ENCODE data around the gene TXN.
A peak's percentile ranks its signal among the peaks of the same experiment; 100 is the strongest.

TXN gene

DNA sequence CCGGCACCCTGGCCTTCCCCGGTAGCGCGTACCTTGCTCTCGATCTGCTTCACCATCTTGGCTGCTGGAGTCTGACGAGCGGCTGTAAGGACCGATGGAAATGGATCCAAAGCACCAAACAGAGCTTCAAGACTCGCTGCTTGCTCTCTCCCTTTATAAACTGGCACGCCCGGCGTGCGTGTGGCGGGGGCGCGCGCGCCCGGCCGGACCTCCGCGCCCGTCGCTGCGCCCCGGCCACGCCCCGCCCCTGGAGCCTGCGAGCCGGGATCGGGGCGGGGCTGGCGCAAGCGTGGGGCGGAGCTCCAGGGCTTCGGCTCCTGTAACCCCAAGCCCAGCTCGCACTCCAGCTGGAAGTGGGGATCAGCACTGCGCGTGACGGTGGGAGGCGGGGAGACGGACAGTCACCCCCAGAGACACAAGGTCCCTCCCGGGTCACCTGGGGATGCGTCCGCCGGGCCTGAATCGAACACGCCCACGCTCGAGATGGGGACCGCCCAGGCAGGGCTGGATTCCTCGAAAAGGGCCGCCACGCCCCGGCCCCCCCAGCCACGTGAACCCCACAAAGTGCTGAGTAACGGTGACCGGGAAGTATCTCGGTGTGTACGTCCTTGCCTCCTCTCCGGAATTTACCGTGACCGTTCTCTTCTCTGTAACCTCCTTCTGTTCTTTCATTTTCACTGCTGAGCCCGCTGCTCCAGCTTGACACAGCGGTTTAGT, at the start of gene TXN:
Gene TXN, minus strand, starts transcription at position 128 of the 717 bp plus-strand sequence. Its CDS starts 72 bp downstream, at position 56.
- peak; percentile 78 for DNase-seq

- DNase-seq = no peak
Measured at GRCh38 chr9:110303133-110303532, 46.8 kb upstream of the TXN start.

- no peak for DNase-seq
Measured at GRCh38 chr9:110298043-110298605, 41.8 kb upstream of the TXN start.

GRCh38 chr9:110293248-110293647, 36.9 kb upstream of the TXN start:
- no peak for DNase-seq

- no peak for DNase-seq
Measured at GRCh38 chr9:110291921-110292557, 35.7 kb upstream of the TXN start.

DNA sequence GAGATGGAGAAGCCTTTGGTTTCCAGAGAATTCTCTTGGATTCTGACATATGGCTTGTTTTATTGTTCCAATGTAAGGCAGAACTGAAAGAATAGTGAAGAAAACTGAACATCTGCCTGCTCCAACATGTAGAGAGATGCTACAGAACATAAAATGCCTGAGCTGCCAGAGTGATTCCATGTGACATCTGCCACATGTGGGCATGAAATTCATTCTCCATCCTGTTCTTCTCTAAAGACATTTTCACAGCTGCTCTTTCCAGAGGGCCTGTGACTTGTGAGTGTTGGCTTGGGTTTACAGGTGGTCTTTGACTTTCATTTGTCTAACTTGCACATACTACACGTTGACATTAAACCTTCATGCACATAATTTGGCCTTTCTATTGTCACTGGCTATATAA, 33.7 kb upstream of the TXN start:
- no peak for DNase-seq

- DNase-seq = no peak
Measured at GRCh38 chr9:110288503-110288902, 32.2 kb upstream of the TXN start.

GRCh38 chr9:110287289-110287680, 31.0 kb upstream of the TXN start:
- no peak for DNase-seq

DNA sequence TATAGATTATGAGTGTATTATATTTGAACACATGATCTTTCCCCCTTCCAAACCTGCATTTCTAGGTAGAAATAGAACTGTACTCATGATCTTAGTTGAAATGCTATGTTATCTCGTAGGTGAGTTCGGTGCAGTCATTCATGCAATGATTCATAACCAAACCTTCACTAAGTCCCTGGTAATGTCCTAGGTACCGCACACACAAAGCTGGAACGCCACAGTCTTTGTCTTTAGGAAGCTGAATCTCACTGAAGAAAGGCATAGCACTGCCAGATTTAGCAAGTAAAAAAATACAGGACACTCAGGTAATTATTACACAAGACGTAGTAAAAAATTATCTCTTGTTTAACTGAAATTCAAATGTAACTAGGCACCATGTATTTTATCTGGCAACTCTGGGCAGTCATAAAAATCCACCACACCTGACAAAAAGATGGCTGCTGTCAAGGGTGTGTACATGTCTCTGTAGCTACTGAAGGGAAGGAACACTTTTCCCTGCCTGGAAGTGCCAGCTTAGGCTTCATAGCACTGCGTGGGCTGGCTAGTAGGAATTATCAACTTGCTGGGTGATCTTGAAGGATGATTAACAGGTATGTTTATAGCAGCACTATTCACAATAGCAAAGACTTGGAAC, 28.0 kb upstream of the TXN start:
- no peak for DNase-seq

- no peak for DNase-seq
Measured at GRCh38 chr9:110283751-110284150, 27.4 kb upstream of the TXN start.

DNA sequence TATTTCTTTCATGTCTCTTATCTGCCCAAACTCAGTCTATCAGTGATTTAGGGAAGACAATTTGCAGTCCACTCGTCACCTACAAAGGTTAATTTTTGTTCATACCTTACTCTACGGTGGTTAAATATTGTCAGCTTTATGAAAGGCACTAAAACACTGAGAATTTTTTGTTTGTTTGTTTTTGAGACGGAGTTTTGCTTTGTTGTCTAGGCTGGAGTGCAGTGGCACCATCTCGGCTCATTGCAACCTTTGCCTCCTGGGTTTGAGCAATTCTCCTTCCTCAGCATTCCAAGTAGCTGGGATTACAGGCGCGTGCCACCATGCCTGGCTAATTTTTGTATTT, 26.4 kb upstream of the TXN start:
- DNase-seq = no peak

- no peak for DNase-seq
Measured at GRCh38 chr9:110282018-110282738, 25.9 kb upstream of the TXN start.

DNA sequence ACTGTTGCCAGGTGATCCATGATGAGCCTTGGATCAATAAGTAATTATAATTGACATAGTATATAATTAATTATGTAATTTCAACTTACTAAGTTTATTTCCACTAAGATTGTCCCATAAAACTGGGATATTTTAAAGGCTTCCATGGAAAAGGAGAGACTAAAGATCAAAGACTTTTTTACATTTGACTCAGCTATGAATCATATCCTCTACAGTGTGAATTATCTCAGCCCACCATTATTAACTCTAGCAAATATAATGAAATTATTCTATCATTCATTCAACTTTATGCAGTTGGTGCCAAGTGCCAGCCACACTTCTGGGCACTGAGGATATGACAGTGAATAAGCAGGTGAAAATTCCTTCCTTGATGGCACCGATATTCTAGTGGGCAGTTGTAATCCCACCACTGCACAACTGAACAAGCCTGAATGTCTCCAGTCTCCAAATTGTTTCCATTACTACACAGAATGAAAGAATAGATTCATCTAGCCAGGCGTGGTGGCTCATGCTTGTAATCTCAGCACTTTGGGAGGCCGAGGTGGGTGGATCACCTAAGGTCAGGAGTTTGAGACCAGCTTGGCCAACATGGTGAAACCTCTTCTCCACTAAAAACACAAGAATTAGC, 21.9 kb upstream of the TXN start:
- DNase-seq = no peak

- no peak for DNase-seq
Measured at GRCh38 chr9:110276781-110277180, 20.5 kb upstream of the TXN start.

- DNase-seq = no peak
Measured at GRCh38 chr9:110270211-110270995, 14.1 kb upstream of the TXN start.

DNA sequence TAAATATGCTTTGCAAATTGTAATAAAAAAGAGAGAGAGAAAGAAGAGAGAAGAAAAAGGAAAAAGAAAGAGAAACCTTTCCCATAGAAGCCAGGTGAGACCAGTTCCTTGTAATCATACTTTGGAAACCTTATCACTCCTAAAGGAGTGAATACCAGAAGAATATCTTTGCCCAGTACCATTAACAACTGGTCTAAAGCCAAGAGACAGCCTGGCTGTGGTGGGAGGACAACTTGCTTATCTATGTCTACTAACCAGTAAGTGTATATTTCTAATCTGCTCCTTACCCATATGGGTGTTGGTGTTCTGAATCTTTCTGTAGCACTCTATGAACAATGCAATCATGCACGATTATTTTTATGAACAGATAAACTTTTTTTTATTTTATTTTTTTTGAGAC, 10.5 kb upstream of the TXN start:
- no peak for DNase-seq

- no peak for DNase-seq
Measured at GRCh38 chr9:110261632-110262031, 5.3 kb upstream of the TXN start.

GRCh38 chr9:110260911-110261310, 4.6 kb upstream of the TXN start:
- DNase-seq = no peak

DNA sequence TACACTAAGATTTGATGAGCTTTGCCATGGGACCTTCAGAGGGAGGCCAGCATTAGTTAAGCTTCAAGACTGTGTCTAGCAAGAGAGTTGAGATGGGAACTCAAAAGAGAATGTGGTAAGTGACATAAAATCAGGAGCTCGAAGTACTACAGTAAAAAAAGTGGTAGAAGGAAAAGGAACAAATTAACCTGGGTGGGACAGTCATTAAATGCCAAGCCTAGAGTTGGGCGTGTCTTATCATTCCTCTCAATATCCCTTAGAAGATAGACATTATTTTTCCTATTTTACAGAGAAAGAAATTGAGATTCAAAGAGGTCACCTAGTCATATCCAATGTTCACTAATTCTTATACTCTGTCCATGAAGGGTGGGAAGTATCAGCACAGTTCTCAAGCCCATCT, 3.3 kb upstream of the TXN start:
- no peak for DNase-seq

DNA sequence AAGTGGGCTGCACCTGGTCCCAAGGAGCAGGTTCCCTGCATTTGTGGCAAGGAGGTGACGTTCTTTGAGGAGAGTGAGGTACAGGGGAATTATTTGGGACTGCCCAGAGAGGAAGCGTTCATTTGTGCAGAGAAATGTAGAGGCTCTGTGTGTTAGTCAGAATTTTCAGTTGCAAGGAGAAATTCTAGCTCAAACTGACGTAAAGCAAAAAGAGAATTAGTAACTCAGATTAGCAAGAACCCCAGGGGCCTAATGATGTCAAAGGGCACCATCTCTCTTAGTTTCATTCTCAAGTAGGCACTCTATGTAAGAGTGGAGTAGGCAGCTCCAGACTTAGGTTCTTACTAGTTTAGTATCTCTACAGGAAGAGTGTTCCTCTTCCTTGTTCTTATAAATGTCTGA, 2.4 kb upstream of the TXN start:
- no peak for DNase-seq

DNA sequence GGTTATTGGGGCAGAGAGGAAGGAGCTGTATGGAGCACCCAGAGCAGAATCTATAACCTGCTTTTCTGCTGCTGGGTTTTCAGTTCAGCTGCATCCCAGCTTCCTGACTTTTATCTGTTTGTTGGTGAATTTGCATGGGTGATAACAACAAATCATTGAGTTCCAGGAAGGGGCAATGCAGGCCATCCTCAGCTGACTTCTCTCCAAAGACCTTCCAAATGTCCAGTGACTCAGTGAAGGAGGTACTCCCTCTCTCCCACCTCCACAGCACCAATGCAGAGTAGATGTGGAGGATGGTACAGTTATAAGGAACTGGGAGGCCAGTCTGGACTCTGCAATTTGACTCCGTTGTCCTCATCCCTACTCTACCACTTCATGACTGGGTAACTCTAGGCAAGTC, 1.6 kb upstream of the TXN start:
- no peak for DNase-seq
